ENCODE measurements around the gene LDLRAD3. TPM values are rescaled to one million over a fixed set of nuclear protein-coding genes. Genes with fewer than 3 reads are reported as not detected.

The LDLRAD3 gene
- polyA plus RNA-seq, 1 donor (not counting 4 experiments of a cell fraction or from before 2014, with no cell fraction given), result 13.1 TPM

- no peak for TF ChIP-seq EZH2 (IDR thresholded peaks at IDR 0.05; ENCODE audit: low read length)
- no peak for TF ChIP-seq CTCF (optimal IDR thresholded peaks at IDR 0.05 in 1 of 3, IDR thresholded peaks at IDR 0.05 in 1 of 3, conservative IDR thresholded peaks at IDR 0.05 in 1 of 3; ENCODE audit: extremely low read depth in 1 of 3, insufficient read depth in 2 of 3, low read length in 3 of 3)
- H3K79me2 ChIP-seq (ENCODE audit: control insufficient read depth, insufficient read depth, low read length), result no peaks in the 10 kb centered on the region
- no peaks in the 10 kb centered on the region for H3K9me3 ChIP-seq (ENCODE audit: control insufficient read depth, low read depth, low read length)
- H3K4me1 ChIP-seq (ENCODE audit: control insufficient read depth, extremely low read depth, insufficient read depth, low read length), result peaks cover 3% of the 10 kb centered on the region
- no peaks in the 10 kb centered on the region for H3K27me3 ChIP-seq (ENCODE audit: control insufficient read depth, extremely low read depth, insufficient read depth, low read length)
- no peak overlapping the region for H2AFZ ChIP-seq (ENCODE audit: control insufficient read depth, low read length)
- H3K4me2 ChIP-seq (ENCODE audit: control insufficient read depth, extremely low read depth, insufficient read depth, low read depth, low read length), result no peak overlapping the region
- no peaks in the 10 kb centered on the region for H4K20me1 ChIP-seq (ENCODE audit: control insufficient read depth, extremely low read depth, insufficient read depth, low read length)
- dilution Hi-C loops (cut with MboI; ENCODE audit: extremely low pct_ligation_motif_present, low sequenced_read_pairs), result no loop called here
- FAIRE-seq, result no peak
- H3K4me3 ChIP-seq (ENCODE audit: control insufficient read depth in 2 of 3, extremely low read depth in 1 of 3, insufficient read depth in 2 of 3, low read depth in 1 of 3, low read length in 3 of 3), result no peak overlapping the region
- H3K27ac ChIP-seq (ENCODE audit: control insufficient read depth, insufficient read depth, low read length), result no peak overlapping the region
- H3K36me3 ChIP-seq (ENCODE audit: control insufficient read depth in 2 of 2, extremely low read depth in 1 of 2, insufficient read depth in 2 of 2, low read length in 2 of 2), result peaks cover 0 to 3% of the 10 kb centered on the region in 2 experiments
- DNase-seq (ENCODE audit: low read depth, low spot score), result no peak
- H3K9me1 ChIP-seq (ENCODE audit: control insufficient read depth, extremely low read depth, insufficient read depth, low read length), result no peaks in the 10 kb centered on the region
- no peak overlapping the region for H3K9ac ChIP-seq (ENCODE audit: control insufficient read depth, extremely low read depth, insufficient read depth, low read length)
Measured at GRCh38 chr11:36238881-36239280, 295.0 kb downstream of the LDLRAD3 start.

GRCh38 chr11:36239636-36240035 lies 295.8 kb downstream of the LDLRAD3 start:
- Histone ChIP-seq H3K9me3 (ENCODE audit: control insufficient read depth, low read depth, low read length) (no peaks in the 10 kb centered on the region), H3K27ac (ENCODE audit: control insufficient read depth, insufficient read depth, low read length) (no peak overlapping the region), H3K9ac (ENCODE audit: control insufficient read depth, extremely low read depth, insufficient read depth, low read length) (no peak overlapping the region), H2AFZ (ENCODE audit: control insufficient read depth, low read length) (no peak overlapping the region), H3K4me2 (ENCODE audit: control insufficient read depth, extremely low read depth, insufficient read depth, low read depth, low read length) (no peak overlapping the region), H3K9me1 (ENCODE audit: control insufficient read depth, extremely low read depth, insufficient read depth, low read length) (no peaks in the 10 kb centered on the region), H3K4me1 (ENCODE audit: control insufficient read depth, extremely low read depth, insufficient read depth, low read length) (peaks cover 3% of the 10 kb centered on the region), H3K36me3 (ENCODE audit: control insufficient read depth in 2 of 2, extremely low read depth in 1 of 2, insufficient read depth in 2 of 2, low read length in 2 of 2) (peaks cover 0 to 3% of the 10 kb centered on the region in 2 experiments), H4K20me1 (ENCODE audit: control insufficient read depth, extremely low read depth, insufficient read depth, low read length) (no peaks in the 10 kb centered on the region), H3K4me3 (ENCODE audit: control insufficient read depth in 2 of 3, extremely low read depth in 1 of 3, insufficient read depth in 2 of 3, low read depth in 1 of 3, low read length in 3 of 3) (no peak overlapping the region), H3K79me2 (ENCODE audit: control insufficient read depth, insufficient read depth, low read length) (no peaks in the 10 kb centered on the region), H3K27me3 (ENCODE audit: control insufficient read depth, extremely low read depth, insufficient read depth, low read length) (no peaks in the 10 kb centered on the region)
- DNase-seq (ENCODE audit: low read depth, low spot score), result no peak
- FAIRE-seq, result no peak
- dilution Hi-C loops (cut with MboI; ENCODE audit: extremely low pct_ligation_motif_present, low sequenced_read_pairs), result no loop called here
- TF ChIP-seq EZH2 (IDR thresholded peaks at IDR 0.05; ENCODE audit: low read length) (no peak), CTCF (optimal IDR thresholded peaks at IDR 0.05 in 1 of 3, IDR thresholded peaks at IDR 0.05 in 1 of 3, conservative IDR thresholded peaks at IDR 0.05 in 1 of 3; ENCODE audit: extremely low read depth in 1 of 3, insufficient read depth in 2 of 3, low read length in 3 of 3) (no peak)

Measured in keratinocyte (primary cell).